Measurements from ENCODE around the gene TBCD.
A peak's percentile ranks its signal among the peaks of the same experiment; 100 is the strongest.
"Not testable (repeated sequence)": the region's sequence is repeated elsewhere in the genome, so short reads cannot be mapped to it uniquely, and the experiment has no call there.

Gene TBCD

GRCh38 chr17:82949984-82950383 lies 198.1 kb downstream of the TBCD start:
- TF ChIP-seq, protein P1, sequence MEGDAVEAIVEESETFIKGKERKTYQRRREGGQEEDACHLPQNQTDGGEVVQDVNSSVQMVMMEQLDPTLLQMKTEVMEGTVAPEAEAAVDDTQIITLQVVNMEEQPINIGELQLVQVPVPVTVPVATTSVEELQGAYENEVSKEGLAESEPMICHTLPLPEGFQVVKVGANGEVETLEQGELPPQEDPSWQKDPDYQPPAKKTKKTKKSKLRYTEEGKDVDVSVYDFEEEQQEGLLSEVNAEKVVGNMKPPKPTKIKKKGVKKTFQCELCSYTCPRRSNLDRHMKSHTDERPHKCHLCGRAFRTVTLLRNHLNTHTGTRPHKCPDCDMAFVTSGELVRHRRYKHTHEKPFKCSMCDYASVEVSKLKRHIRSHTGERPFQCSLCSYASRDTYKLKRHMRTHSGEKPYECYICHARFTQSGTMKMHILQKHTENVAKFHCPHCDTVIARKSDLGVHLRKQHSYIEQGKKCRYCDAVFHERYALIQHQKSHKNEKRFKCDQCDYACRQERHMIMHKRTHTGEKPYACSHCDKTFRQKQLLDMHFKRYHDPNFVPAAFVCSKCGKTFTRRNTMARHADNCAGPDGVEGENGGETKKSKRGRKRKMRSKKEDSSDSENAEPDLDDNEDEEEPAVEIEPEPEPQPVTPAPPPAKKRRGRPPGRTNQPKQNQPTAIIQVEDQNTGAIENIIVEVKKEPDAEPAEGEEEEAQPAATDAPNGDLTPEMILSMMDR (IDR thresholded peaks at IDR 0.05; ENCODE audit: low read depth, low read length), result no peak
- no peaks in the 10 kb centered on the region for H3K4me1 ChIP-seq
- no peak overlapping the region for H3K4me3 ChIP-seq (ENCODE audit: low read depth, low read length)
- no peak for DNase-seq
- no peaks in the 10 kb centered on the region for H3K36me3 ChIP-seq
- H3K27me3 ChIP-seq, result no peaks in the 10 kb centered on the region
- peaks cover 16% of the 10 kb centered on the region for H3K9me3 ChIP-seq

GRCh38 chr17:82950525-82951102 lies 198.7 kb downstream of the TBCD start:
- TF ChIP-seq, protein P1 (IDR thresholded peaks at IDR 0.05; ENCODE audit: low read depth, low read length), result no peak
- H3K27me3 ChIP-seq, result no peaks in the 10 kb centered on the region
- DNase-seq, result no peak
- peaks cover 17% of the 10 kb centered on the region for H3K9me3 ChIP-seq
- H3K36me3 ChIP-seq, result no peaks in the 10 kb centered on the region
- H3K4me3 ChIP-seq (ENCODE audit: low read depth, low read length), result no peak overlapping the region
- no peaks in the 10 kb centered on the region for H3K4me1 ChIP-seq

- no peaks in the 10 kb centered on the region for H3K36me3 ChIP-seq
- no peaks in the 10 kb centered on the region for H3K27me3 ChIP-seq
- no peak overlapping the region for H3K4me3 ChIP-seq (ENCODE audit: low read depth, low read length)
- peak; percentile 3 for DNase-seq
- H3K9me3 ChIP-seq, result peaks cover 18% of the 10 kb centered on the region
- no peaks in the 10 kb centered on the region for H3K4me1 ChIP-seq
- TF ChIP-seq, protein P1 (IDR thresholded peaks at IDR 0.05; ENCODE audit: low read depth, low read length), result no peak
Observed at GRCh38 chr17:82952019-82952418, 200.2 kb downstream of the TBCD start.

DNA sequence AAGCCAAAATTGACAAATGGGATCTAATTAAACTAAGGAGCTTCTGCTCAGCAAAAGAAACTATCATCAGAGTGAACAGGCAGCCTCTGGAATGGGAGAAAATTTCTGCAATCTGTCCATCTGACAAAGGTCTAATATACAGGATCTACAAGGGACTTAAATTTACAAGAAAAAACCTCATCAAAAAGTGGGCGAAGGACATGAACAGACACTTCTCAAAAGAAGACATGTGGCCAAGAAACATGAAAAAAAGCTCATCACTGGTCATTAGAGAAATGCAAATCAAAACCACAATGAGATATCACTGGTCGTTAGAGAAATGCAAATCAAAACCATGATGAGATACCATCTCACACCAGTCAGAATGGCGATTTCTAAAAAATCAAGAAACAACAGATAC lies 203.2 kb downstream of the TBCD start:
- not testable (repeated sequence) for H3K36me3 ChIP-seq; H3K27me3 ChIP-seq; H3K4me3 ChIP-seq (ENCODE audit: low read depth, low read length); H3K4me1 ChIP-seq; DNase-seq
- peaks cover 14% of the 10 kb centered on the region for H3K9me3 ChIP-seq

DNA sequence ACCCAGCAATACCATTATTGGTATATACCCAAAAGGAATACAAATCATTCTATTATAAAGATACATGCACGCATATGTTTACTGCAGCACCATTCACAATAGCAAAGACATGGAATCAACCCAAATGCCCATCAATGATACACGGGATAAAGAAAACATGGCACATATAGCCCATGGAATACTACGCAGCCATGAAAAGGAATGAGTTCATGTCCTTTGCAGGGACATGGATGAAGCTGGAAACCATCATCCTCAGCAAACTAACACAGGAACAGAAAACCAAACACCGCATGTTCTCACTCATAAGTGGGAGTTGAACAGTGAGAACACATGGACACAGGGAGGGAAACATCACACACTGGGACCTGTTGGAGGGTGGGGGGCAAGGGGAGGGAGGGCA lies 203.8 kb downstream of the TBCD start:
- H3K4me1 ChIP-seq; H3K36me3 ChIP-seq; DNase-seq; H3K27me3 ChIP-seq; H3K4me3 ChIP-seq (ENCODE audit: low read depth, low read length): not testable (repeated sequence)
- H3K9me3 ChIP-seq, result peaks cover 12% of the 10 kb centered on the region

DNA sequence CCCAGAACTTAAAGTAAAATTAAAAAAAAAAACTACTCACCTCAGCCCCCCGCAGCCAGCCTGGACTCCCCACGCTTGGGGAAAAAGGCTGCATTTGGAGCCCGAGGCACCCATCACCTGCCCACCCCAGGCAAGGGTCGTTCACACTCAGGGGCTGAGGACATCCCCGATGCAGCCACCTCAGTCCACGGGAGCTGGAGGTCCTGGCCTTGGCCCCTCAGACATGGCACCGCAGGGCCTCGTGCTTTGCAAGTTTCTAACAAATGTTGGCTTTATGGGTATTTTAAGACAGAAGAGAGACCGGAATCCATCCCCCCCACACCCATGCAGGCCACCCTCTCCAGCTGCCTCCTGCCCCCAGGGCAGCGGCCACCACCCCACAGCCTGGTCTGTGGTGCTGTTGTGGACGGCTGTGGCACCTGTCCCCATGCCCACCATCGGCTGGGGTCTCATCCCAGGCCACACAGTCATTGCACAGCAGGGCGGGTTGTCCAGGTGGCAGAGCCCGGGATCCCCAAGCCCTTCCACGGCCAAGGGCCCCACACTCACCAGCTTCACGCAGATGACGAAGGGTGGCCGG lies 204.4 kb downstream of the TBCD start:
- Histone ChIP-seq H3K36me3 (no peaks in the 10 kb centered on the region), H3K4me1 (no peaks in the 10 kb centered on the region), H3K9me3 (peaks cover 6% of the 10 kb centered on the region), H3K4me3 (ENCODE audit: low read depth, low read length) (no peak overlapping the region), H3K27me3 (no peaks in the 10 kb centered on the region)
- no peak for DNase-seq
- TF ChIP-seq, protein P1 (IDR thresholded peaks at IDR 0.05; ENCODE audit: low read depth, low read length), result no peak

- peaks cover 6% of the 10 kb centered on the region for H3K9me3 ChIP-seq
- TF ChIP-seq, protein P1 (IDR thresholded peaks at IDR 0.05; ENCODE audit: low read depth, low read length), result no peak
- H3K36me3 ChIP-seq, result no peaks in the 10 kb centered on the region
- H3K4me3 ChIP-seq (ENCODE audit: low read depth, low read length), result no peak overlapping the region
- no peak for DNase-seq
- H3K4me1 ChIP-seq, result no peaks in the 10 kb centered on the region
- H3K27me3 ChIP-seq, result no peaks in the 10 kb centered on the region
Observed at GRCh38 chr17:82956726-82957468, 205.0 kb downstream of the TBCD start.
